C4-2B (cell line): ENCODE measurements around the gene STK32C.

ENCODE experiments used
- ZFX ChIP-seq: fragments of 450-650 bp; IDR thresholded peaks from 2 replicates; pipeline ENCODE4 v1.6.1; 2017
- TF ChIP-seq, protein P1 (sequence below): fragments of 450-650 bp; conservative IDR thresholded peaks from 2 replicates; pipeline ENCODE4 v1.5.1; 2017; ENCODE audit warnings: mild to moderate bottlenecking

DNA sequence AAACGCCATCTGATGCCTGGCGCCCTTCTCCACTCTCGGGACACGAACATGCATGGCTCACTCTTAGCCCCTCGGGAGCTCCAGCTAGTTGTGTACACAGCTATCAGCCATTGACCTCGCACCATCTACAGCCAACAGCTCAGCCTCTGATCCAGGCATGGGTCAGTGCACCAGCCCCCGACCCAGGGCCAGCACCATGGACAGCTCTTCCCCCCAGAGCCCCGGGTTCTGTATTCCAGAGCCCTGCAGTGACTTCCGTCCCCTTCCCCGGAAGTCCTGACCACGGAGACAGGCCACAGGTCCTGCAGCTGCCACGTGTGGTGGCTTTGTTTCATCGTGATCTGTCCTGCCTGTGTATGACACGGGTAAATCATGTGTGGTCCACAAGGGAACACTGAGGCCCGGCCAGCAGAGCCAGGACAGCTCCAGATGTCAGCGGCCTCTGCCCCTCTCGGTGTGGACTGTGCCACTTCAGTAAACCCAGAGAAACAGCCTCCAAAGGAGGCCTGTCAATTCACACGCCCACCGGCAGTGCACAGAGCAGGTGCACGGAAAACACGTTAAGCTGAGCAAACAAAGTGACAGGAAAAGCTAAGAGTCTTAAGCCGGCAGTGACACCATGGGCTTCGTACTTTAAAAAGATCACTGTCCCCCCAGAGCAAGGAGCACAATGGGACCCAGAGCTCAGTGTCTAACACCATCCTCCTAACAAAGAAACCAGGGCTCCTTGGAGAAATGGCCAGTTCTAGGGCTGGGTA is 13.0 kb downstream of the STK32C start:
- TF ChIP-seq, protein P1, sequence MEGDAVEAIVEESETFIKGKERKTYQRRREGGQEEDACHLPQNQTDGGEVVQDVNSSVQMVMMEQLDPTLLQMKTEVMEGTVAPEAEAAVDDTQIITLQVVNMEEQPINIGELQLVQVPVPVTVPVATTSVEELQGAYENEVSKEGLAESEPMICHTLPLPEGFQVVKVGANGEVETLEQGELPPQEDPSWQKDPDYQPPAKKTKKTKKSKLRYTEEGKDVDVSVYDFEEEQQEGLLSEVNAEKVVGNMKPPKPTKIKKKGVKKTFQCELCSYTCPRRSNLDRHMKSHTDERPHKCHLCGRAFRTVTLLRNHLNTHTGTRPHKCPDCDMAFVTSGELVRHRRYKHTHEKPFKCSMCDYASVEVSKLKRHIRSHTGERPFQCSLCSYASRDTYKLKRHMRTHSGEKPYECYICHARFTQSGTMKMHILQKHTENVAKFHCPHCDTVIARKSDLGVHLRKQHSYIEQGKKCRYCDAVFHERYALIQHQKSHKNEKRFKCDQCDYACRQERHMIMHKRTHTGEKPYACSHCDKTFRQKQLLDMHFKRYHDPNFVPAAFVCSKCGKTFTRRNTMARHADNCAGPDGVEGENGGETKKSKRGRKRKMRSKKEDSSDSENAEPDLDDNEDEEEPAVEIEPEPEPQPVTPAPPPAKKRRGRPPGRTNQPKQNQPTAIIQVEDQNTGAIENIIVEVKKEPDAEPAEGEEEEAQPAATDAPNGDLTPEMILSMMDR: no peak
- no peak for TF ChIP-seq ZFX
